GM21825 (cell line): ENCODE measurements around the gene FCHSD1.
"Not testable (repeated sequence)": the region's sequence is repeated elsewhere in the genome, so short reads cannot be mapped to it uniquely, and the experiment has no call there.

Experiments used
- ATAC-seq: cut with Tn5 transposase; IDR thresholded peaks from one replicate; pipeline ENCODE4 v1.9.1; 2021; ENCODE audit warnings: mild to moderate bottlenecking, moderate library complexity; ENCODE audit not compliant: unreplicated experiment

The FCHSD1 gene

GRCh38 chr5:141618030-141618803, 33.0 kb downstream of the FCHSD1 start:
- peak; percentile 23 for ATAC-seq

- ATAC-seq = no peak
Measured at GRCh38 chr5:141617682-141618029, 33.6 kb downstream of the FCHSD1 start.

DNA sequence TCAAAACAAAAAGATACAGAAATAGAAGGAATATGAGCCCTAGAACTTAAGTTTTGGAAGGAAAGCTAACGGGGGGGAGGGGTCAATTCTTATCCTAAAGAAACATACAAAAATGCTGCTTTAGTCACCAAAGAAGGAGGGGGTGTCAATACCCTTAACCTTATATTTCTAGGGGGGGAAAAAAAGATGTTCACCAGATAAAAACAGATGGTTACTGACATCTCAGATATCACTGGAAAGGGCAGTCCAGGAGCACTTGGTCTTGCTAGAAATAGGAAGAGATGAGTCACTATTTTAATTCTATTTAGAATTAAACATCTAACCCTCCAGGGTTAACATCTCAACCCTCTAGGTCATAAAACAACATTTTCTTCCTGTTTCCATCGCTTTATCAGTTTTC, 34.1 kb downstream of the FCHSD1 start:
- no peak for ATAC-seq

DNA sequence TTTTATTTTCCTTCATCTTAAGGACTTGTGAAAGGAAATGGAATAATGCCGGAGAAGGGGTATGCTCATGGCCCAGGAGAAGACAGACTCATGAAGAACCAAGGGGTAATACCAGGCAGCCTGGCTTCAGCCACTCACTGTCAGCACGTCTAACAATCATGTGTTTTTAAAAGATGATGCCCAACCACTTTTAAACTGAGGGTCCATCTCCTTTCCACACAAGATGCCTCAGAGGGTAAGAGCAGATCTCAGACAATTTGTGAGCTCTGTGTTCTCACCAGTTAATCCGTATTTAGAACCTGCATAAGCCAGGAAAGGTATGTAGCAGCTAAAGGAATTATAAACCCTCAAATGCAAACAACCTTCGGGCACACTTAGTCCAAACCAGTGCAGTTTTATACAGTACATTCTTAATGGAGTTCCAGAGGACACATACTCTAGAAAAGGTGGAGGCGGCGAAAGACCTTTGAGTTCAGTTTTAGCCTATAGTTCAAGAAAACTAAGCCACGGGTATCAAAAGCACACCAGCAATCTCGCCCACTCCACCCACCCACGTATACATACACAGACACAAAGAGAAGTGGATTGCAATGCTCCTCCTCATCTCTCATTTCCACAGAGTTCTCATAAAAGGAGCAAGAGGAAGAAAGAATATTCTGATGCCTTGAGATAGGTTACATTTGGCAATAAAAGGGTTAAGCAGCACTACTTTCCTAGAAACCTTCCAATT, 35.1 kb downstream of the FCHSD1 start:
- ATAC-seq = no peak

DNA sequence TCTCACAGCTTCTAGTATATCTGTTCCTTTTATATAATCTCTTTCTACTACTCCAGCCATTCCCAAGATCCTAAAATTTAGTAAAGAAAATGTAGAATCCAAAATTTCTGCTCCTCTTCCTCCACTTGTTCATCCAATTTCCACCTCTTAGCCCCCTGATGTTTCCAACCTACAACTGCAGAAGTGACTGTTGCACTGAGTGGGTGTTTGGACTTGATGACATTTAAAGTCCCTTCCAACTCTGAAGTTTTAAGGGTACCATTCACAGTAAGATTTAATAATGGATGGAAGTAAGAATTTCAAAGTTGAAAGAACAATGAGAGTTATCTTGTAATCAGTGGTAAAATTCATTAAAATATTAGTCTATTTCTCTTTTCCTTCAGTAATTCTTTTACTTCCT, 37.9 kb downstream of the FCHSD1 start:
- no peak for ATAC-seq

GRCh38 chr5:141611289-141611688, 39.9 kb downstream of the FCHSD1 start:
- no peak for ATAC-seq

DNA sequence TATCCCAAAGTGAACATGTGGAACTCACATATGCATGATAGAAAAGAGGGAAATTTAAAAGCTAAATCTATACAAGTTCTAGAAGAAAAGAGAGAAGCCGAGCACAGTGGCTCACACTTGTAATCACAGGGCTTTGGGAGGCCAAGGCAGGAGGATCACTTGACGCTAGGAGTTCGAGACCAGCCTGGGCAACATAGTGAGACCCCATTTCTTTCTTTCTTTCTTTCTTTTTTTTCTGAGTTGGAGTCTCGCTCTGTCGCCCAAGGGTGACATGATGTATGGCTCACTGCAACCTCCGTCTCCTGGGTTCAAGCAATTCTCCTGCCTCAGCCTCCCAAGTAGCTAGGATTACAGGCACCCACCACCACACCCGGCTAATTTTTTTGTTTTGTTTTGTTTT, 41.3 kb downstream of the FCHSD1 start:
- not testable (repeated sequence) for ATAC-seq

DNA sequence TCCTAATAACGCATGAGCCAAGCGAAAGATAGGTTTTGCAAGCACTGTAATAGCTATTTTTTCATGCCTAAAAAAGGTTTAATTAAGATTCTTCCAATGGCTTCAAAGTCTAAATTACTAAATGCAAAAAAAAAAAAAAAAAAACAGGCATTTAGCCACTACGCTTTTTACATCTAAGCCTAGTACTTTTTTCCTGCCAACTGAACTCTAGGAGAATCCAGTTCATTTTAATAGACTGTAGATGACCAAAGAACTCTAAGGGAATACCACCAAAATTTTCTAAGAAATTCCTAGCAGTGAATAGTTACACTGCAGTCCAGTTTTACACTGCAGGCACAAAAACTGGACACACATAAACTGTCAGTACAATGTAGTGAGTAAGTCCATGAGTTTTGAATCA, 42.2 kb downstream of the FCHSD1 start:
- ATAC-seq = no peak

- ATAC-seq = no peak
Measured at GRCh38 chr5:141608557-141608956, 42.7 kb downstream of the FCHSD1 start.

- ATAC-seq = no peak
Measured at GRCh38 chr5:141608046-141608445, 43.2 kb downstream of the FCHSD1 start.

- ATAC-seq = peak; percentile 91
Measured at GRCh38 chr5:141605523-141606277, 45.5 kb downstream of the FCHSD1 start.

DNA sequence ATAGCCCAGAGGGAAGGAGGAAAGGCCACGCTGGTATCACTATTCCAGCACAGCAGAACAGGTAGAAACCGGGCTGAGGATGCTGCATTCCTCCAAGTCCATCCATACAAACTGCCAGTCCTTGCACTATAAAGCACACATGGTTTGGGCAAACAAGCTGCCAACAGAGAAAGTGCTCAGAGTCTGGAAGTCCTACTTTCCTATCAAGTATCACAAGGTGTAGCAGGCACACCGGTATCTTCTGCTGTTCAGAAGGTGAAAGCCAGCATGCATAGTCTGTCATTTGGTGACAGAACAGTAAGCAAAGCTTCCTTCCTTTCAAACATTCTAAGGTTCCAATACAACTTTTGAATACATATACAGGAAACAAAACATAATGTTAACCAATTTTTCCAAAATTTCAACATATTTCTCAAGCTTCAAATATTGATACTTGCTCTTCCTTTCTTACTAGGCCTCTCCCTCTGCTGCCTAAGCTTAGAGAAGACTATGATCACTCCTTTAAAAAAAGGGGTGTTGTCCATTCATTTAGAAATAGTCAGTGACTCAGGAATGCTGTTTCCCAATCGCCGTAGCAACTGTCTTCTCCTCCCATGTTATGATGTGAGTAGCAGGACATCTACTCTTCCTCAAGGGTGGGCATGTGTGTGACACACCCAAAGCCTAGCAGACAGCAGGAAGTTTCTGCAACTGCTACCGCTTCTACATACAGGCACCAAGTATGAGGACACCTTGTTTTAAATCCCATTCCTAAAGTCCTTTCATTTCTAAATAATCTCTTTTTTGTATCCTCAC, 47.1 kb downstream of the FCHSD1 start:
- ATAC-seq = no peak

GRCh38 chr5:141602606-141603005, 48.6 kb downstream of the FCHSD1 start:
- no peak for ATAC-seq

- no peak for ATAC-seq
Measured at GRCh38 chr5:141598391-141599345, 52.5 kb downstream of the FCHSD1 start.

- no peak for ATAC-seq
Measured at GRCh38 chr5:141597814-141598213, 53.4 kb downstream of the FCHSD1 start.

- ATAC-seq = no peak
Measured at GRCh38 chr5:141597394-141597793, 53.8 kb downstream of the FCHSD1 start.

DNA sequence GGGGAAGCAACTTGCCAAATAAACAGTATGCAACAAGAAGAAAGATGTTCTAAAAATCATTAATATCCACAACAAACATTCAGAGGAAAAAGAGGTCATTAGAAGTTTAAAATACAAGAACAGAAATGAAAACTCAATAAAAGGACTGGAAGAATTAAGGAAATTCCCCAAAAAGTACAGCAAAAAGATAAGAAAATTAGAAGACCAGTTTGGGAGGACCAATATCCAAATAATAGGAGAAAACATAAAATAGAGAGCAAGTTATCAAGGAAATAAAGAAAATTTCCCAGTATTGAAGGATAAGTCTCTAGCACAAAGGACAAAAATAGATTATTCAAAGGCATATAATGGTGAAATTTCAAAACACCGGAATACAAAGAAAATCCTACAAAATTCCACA, 54.4 kb downstream of the FCHSD1 start:
- no peak for ATAC-seq

DNA sequence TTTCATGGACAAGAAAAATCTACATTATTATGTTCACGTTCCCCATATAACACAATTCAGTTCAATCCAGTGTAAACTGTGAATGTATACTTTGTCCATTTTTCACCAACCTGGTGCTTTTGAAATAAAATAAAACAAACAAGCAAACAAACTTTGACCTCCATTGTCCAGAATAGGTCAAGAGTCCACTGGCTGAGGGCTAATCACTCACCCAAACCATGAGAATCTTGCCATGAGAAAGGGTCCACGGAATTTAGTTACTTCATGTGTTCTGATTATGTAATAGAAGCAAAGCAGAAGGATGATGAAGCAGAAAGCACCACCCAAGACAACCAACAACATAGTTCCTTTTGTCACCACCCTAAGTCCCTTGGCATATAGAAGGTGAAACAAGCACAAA, 61.1 kb downstream of the FCHSD1 start:
- no peak for ATAC-seq
